TTC549 (cell line): ENCODE data around the gene DGCR6.
"Not testable (repeated sequence)": the region's sequence is repeated elsewhere in the genome, so short reads cannot be mapped to it uniquely, and the experiment has no call there.

Experiments used
- FAIRE-seq: peaks from 2 replicates; lab custom pipeline; 2012; peaks lifted over from hg19 to GRCh38; lab: Jason Lieb, UNC

The DGCR6 gene

GRCh38 chr22:18961201-18961600 lies 55.1 kb downstream of the DGCR6 start:
- not testable (repeated sequence) for FAIRE-seq
